Stimulated activated naive CD8-positive, alpha-beta T cell treated with anti-CD3 and anti-CD28 coated beads, Interleukin-15, amount 100 ng/mL, for 72 hours (primary cell): Measurements from ENCODE around the gene FSCN2.
A peak's percentile ranks its signal among the peaks of the same experiment; 100 is the strongest.
"Not testable (repeated sequence)": the region's sequence is repeated elsewhere in the genome, so short reads cannot be mapped to it uniquely, and the experiment has no call there.

Experiments
- ATAC-seq: fragments of 150-1000 bp; cut with Tn5 transposase; 2 replicates; pipeline ENCODE4 v1.10.0; 2021; ENCODE audit warnings: mild to moderate bottlenecking, moderate library complexity
- DNase-seq, 2 donors: peaks; one replicate each; pipeline ENCODE4 v3.0.0; 2021 to 2022
- H3K27ac Mint-ChIP-seq, 2 donors: one replicate each; pipeline ENCODE4 v1.8.0; 2022; ENCODE audit warnings: mild to moderate bottlenecking in 2 of 2, mixed read lengths in 2 of 2, moderate library complexity in 2 of 2
- H3K27me3 Mint-ChIP-seq: one replicate; pipeline ENCODE4 v1.8.0; 2022; ENCODE audit warnings: mixed read lengths
- H3K4me1 Mint-ChIP-seq: one replicate; pipeline ENCODE4 v1.8.0; 2022; ENCODE audit warnings: mild to moderate bottlenecking, mixed read lengths
- H3K4me3 Mint-ChIP-seq, 2 donors: one replicate each; pipeline ENCODE4 v1.8.0; 2022; ENCODE audit warnings: mild to moderate bottlenecking in 2 of 2, mixed read lengths in 2 of 2, moderate library complexity in 1 of 2
- H3K9me3 Mint-ChIP-seq, 2 donors: one replicate each; pipeline ENCODE4 v1.8.0; 2022; ENCODE audit warnings: mixed read lengths in 2 of 2

FSCN2 gene

GRCh38 chr17:81578561-81579225 is 50.5 kb downstream of the FSCN2 start:
- peak; percentile 67 for ATAC-seq
- Mint-ChIP-seq H3K4me1 (peaks cover 31% of the 10 kb centered on the region), H3K27me3 (no peaks in the 10 kb centered on the region), H3K27ac (peak overlapping the region in 1 of 2 donors; percentile 71), H3K9me3 (no peaks in the 10 kb centered on the region), H3K4me3 (no peak overlapping the region)
- no peak for DNase-seq

GRCh38 chr17:81579298-81579697 is 51.1 kb downstream of the FSCN2 start:
- H3K27ac Mint-ChIP-seq = peak overlapping the region in 1 of 2 donors; percentile 96
- H3K4me3 Mint-ChIP-seq = no peak overlapping the region
- H3K27me3 Mint-ChIP-seq = no peaks in the 10 kb centered on the region
- ATAC-seq = no peak
- DNase-seq = no peak
- peaks cover 31% of the 10 kb centered on the region for H3K4me1 Mint-ChIP-seq
- no peaks in the 10 kb centered on the region for H3K9me3 Mint-ChIP-seq

GRCh38 chr17:81579821-81580321 is 51.7 kb downstream of the FSCN2 start:
- no peaks in the 10 kb centered on the region for H3K9me3 Mint-ChIP-seq
- ATAC-seq = no peak
- peaks cover 31% of the 10 kb centered on the region for H3K4me1 Mint-ChIP-seq
- H3K4me3 Mint-ChIP-seq = no peak overlapping the region
- H3K27ac Mint-ChIP-seq = peak overlapping the region; percentile 66 to 96
- DNase-seq = no peak
- H3K27me3 Mint-ChIP-seq = no peaks in the 10 kb centered on the region

- ATAC-seq = no peak
- Mint-ChIP-seq H3K27me3 (no peaks in the 10 kb centered on the region), H3K4me1 (peaks cover 31% of the 10 kb centered on the region), H3K4me3 (no peak overlapping the region), H3K27ac (no peak overlapping the region), H3K9me3 (no peaks in the 10 kb centered on the region)
- no peak for DNase-seq
Observed at GRCh38 chr17:81580481-81580880, 52.3 kb downstream of the FSCN2 start.

- Mint-ChIP-seq H3K27me3 (no peaks in the 10 kb centered on the region), H3K4me3 (no peak overlapping the region), H3K4me1 (peaks cover 31% of the 10 kb centered on the region), H3K27ac (no peak overlapping the region), H3K9me3 (no peaks in the 10 kb centered on the region)
- ATAC-seq = no peak
- DNase-seq = no peak
Observed at GRCh38 chr17:81581758-81582157, 53.6 kb downstream of the FSCN2 start.

GRCh38 chr17:81582341-81582740 is 54.2 kb downstream of the FSCN2 start:
- H3K4me3 Mint-ChIP-seq = no peak overlapping the region
- H3K4me1 Mint-ChIP-seq = peaks cover 31% of the 10 kb centered on the region
- H3K27me3 Mint-ChIP-seq = no peaks in the 10 kb centered on the region
- H3K9me3 Mint-ChIP-seq = no peaks in the 10 kb centered on the region
- ATAC-seq = no peak
- DNase-seq = no peak
- H3K27ac Mint-ChIP-seq = no peak overlapping the region

GRCh38 chr17:81582749-81583148 is 54.6 kb downstream of the FSCN2 start:
- no peak for DNase-seq
- Mint-ChIP-seq H3K9me3 (no peaks in the 10 kb centered on the region), H3K27ac (no peak overlapping the region), H3K4me3 (no peak overlapping the region), H3K4me1 (peaks cover 27% of the 10 kb centered on the region), H3K27me3 (no peaks in the 10 kb centered on the region)
- ATAC-seq = no peak

GRCh38 chr17:81583589-81584342 is 55.6 kb downstream of the FSCN2 start:
- Mint-ChIP-seq H3K27me3 (no peaks in the 10 kb centered on the region), H3K9me3 (no peaks in the 10 kb centered on the region), H3K4me3 (no peak overlapping the region), H3K4me1 (peaks cover 18% of the 10 kb centered on the region), H3K27ac (peak overlapping the region; percentile 34 to 87)
- DNase-seq (no peak), ATAC-seq (no peak)

- DNase-seq, H3K9me3 Mint-ChIP-seq, H3K27ac Mint-ChIP-seq, H3K4me3 Mint-ChIP-seq, H3K27me3 Mint-ChIP-seq, ATAC-seq: not testable (repeated sequence)
- H3K4me1 Mint-ChIP-seq = peaks cover 11% of the 10 kb centered on the region
Observed at GRCh38 chr17:81584771-81585170, 56.6 kb downstream of the FSCN2 start.

GRCh38 chr17:81586096-81586495 is 57.9 kb downstream of the FSCN2 start:
- Mint-ChIP-seq H3K27me3 (no peaks in the 10 kb centered on the region), H3K4me1 (no peaks in the 10 kb centered on the region), H3K27ac (peak overlapping the region in 1 of 2 donors; percentile 37), H3K9me3 (no peaks in the 10 kb centered on the region), H3K4me3 (no peak overlapping the region)
- no peak for DNase-seq
- ATAC-seq = no peak
